ENCODE measurements around the gene REXO4. TPM values are rescaled to one million over a fixed set of nuclear protein-coding genes. Genes with fewer than 3 reads are reported as not detected.

Gene REXO4
- total and polyA plus RNA-seq, 2 experiments from 2014 or later, result 31.1 to 36.3 TPM

DNA sequence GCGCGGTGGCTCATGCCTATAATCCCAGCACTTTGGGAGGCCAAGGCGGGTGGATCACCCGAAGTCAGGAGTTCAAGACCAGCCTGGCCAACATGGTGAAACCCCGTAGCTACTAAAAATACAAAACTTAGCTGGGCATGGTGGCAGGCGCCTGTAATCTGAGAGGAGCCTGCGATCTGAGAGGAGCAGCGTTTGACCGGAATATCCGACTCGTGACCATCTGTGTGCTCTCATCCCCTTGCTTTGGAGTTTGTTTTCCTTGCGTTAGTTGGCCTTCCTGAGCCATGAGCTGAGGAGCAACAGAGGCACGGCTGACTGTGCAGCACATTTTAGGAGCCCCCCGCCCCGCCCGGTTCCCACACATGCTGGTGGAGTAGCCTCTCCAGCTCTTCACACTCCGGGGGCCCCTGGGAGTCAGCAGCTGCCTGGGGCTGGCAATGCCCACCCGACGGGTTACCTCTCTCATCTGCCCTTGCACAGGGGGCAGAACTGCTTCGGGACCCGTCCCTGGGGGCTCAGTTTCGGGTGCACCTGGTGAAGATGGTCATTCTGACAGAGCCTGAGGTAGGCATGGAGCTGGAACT, 7.3 kb upstream of the REXO4 start:
- H3K4me2 ChIP-seq, result no peak overlapping the region
- H3K36me3 ChIP-seq (ENCODE audit: insufficient read depth), result no peaks in the 10 kb centered on the region
- no peak for ATAC-seq
- H3K4me1 Mint-ChIP-seq, result peaks cover 22% of the 10 kb centered on the region
- no peak overlapping the region for H3K27ac ChIP-seq (ENCODE audit: low read depth)
- H4K20me1 ChIP-seq (replicated peaks; ENCODE audit: insufficient read depth), result no peaks in the 10 kb centered on the region
- peaks cover 12% of the 10 kb centered on the region for H3F3A ChIP-seq (replicated peaks; ENCODE audit: low read depth)
- peaks cover 10% of the 10 kb centered on the region for H3K36me3 Mint-ChIP-seq (ENCODE audit: low read depth)
- H3K27me3 Mint-ChIP-seq (ENCODE audit: insufficient read depth, low read depth, poor library complexity), result peaks cover 20% of the 10 kb centered on the region
- H3K4me1 ChIP-seq (ENCODE audit: insufficient read depth), result peaks cover 4% of the 10 kb centered on the region; the same call in 1 of the 2 replicates
- peaks cover 2% of the 10 kb centered on the region for H3K27me3 ChIP-seq (ENCODE audit: insufficient read depth)
- no peak for DNase-seq (ENCODE audit: low spot score)
- TF ChIP-seq ZNF331 (CRISPR knock-in tag; IDR thresholded peaks at IDR 0.05; ENCODE audit: low read depth), result no peak
- H3K79me2 ChIP-seq (replicated peaks; ENCODE audit: insufficient read depth), result no peaks in the 10 kb centered on the region
- H3K4me3 Mint-ChIP-seq, result no peak overlapping the region
- peaks cover 12% of the 10 kb centered on the region; the same call in 2 of the 3 replicates for H3K9me3 Mint-ChIP-seq
- no peak overlapping the region for H3K27ac Mint-ChIP-seq
- no peak overlapping the region for H3K4me3 ChIP-seq
- no peaks in the 10 kb centered on the region for H3K9me2 ChIP-seq (ENCODE audit: insufficient read depth)
- H2AFZ ChIP-seq, result no peak overlapping the region

DNA sequence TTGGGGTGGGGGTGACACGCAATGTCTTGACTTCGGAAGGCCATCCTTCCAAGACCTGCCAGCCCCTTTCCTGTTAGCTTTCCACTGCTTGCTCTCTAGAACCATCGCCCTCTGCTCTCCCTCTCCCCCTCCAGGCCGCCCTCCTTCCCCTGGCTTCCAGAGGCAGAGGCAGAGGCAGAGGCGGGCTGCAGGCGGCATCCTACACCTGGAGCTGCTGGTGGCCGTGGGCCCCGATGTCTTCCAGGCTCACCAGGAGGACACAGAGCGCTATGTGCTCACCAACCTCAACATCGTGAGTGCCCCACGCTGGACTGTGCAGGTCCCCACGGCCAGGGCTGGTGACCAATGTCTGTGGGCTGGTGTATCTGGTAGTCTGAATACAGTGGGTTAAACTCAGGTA, 6.4 kb upstream of the REXO4 start:
- Mint-ChIP-seq H3K9me3 (peaks cover 12% of the 10 kb centered on the region; the same call in 2 of the 3 replicates), H3K4me3 (no peak overlapping the region), H3K27ac (no peak overlapping the region), H3K27me3 (ENCODE audit: insufficient read depth, low read depth, poor library complexity) (peaks cover 17% of the 10 kb centered on the region), H3K4me1 (peaks cover 25% of the 10 kb centered on the region), H3K36me3 (ENCODE audit: low read depth) (peaks cover 13% of the 10 kb centered on the region)
- no peaks in the 10 kb centered on the region for H3K36me3 ChIP-seq (ENCODE audit: insufficient read depth)
- H3K4me1 ChIP-seq (ENCODE audit: insufficient read depth), result peaks cover 7% of the 10 kb centered on the region
- no peak overlapping the region for H3K4me3 ChIP-seq
- no peak overlapping the region for H3K4me2 ChIP-seq
- DNase-seq (ENCODE audit: low spot score), result no peak
- no peak overlapping the region for H2AFZ ChIP-seq
- H3K27ac ChIP-seq (ENCODE audit: low read depth), result no peak overlapping the region
- H3K27me3 ChIP-seq (ENCODE audit: insufficient read depth), result no peaks in the 10 kb centered on the region
- no peaks in the 10 kb centered on the region for H4K20me1 ChIP-seq (replicated peaks; ENCODE audit: insufficient read depth)
- no peaks in the 10 kb centered on the region for H3K79me2 ChIP-seq (replicated peaks; ENCODE audit: insufficient read depth)
- peaks cover 12% of the 10 kb centered on the region; the same call in 1 of the 2 replicates for H3F3A ChIP-seq (replicated peaks; ENCODE audit: low read depth)
- H3K9me2 ChIP-seq (ENCODE audit: insufficient read depth), result no peaks in the 10 kb centered on the region
- no peak for ATAC-seq
- TF ChIP-seq, protein P1, sequence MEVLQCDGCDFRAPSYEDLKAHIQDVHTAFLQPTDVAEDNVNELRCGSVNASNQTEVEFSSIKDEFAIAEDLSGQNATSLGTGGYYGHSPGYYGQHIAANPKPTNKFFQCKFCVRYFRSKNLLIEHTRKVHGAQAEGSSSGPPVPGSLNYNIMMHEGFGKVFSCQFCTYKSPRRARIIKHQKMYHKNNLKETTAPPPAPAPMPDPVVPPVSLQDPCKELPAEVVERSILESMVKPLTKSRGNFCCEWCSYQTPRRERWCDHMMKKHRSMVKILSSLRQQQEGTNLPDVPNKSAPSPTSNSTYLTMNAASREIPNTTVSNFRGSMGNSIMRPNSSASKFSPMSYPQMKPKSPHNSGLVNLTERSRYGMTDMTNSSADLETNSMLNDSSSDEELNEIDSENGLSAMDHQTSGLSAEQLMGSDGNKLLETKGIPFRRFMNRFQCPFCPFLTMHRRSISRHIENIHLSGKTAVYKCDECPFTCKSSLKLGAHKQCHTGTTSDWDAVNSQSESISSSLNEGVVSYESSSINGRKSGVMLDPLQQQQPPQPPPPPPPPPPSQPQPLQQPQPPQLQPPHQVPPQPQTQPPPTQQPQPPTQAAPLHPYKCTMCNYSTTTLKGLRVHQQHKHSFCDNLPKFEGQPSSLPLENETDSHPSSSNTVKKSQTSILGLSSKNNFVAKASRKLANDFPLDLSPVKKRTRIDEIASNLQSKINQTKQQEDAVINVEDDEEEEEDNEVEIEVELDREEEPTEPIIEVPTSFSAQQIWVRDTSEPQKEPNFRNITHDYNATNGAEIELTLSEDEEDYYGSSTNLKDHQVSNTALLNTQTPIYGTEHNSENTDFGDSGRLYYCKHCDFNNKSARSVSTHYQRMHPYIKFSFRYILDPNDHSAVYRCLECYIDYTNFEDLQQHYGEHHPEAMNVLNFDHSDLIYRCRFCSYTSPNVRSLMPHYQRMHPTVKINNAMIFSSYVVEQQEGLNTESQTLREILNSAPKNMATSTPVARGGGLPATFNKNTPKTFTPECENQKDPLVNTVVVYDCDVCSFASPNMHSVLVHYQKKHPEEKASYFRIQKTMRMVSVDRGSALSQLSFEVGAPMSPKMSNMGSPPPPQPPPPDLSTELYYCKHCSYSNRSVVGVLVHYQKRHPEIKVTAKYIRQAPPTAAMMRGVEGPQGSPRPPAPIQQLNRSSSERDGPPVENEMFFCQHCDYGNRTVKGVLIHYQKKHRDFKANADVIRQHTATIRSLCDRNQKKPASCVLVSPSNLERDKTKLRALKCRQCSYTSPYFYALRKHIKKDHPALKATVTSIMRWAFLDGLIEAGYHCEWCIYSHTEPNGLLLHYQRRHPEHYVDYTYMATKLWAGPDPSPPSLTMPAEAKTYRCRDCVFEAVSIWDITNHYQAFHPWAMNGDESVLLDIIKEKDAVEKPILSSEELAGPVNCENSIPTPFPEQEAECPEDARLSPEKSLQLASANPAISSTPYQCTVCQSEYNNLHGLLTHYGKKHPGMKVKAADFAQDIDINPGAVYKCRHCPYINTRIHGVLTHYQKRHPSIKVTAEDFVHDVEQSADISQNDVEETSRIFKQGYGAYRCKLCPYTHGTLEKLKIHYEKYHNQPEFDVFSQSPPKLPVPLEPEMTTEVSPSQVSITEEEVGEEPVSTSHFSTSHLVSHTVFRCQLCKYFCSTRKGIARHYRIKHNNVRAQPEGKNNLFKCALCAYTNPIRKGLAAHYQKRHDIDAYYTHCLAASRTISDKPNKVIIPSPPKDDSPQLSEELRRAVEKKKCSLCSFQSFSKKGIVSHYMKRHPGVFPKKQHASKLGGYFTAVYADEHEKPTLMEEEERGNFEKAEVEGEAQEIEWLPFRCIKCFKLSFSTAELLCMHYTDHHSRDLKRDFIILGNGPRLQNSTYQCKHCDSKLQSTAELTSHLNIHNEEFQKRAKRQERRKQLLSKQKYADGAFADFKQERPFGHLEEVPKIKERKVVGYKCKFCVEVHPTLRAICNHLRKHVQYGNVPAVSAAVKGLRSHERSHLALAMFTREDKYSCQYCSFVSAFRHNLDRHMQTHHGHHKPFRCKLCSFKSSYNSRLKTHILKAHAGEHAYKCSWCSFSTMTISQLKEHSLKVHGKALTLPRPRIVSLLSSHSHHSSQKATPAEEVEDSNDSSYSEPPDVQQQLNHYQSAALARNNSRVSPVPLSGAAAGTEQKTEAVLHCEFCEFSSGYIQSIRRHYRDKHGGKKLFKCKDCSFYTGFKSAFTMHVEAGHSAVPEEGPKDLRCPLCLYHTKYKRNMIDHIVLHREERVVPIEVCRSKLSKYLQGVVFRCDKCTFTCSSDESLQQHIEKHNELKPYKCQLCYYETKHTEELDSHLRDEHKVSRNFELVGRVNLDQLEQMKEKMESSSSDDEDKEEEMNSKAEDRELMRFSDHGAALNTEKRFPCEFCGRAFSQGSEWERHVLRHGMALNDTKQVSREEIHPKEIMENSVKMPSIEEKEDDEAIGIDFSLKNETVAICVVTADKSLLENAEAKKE (CRISPR knock-in tag; IDR thresholded peaks at IDR 0.05), result no peak
- no peak for TF ChIP-seq CREB1 (CRISPR knock-in tag; IDR thresholded peaks at IDR 0.05; ENCODE audit: low read depth)
- no peak for TF ChIP-seq STAT1 (IDR thresholded peaks at IDR 0.05; ENCODE audit: unreplicated experiment)
- TF ChIP-seq CTCF (conservative IDR thresholded peaks at IDR 0.05; ENCODE audit: low read depth in 2 of 2), result no peak
- no peak for TF ChIP-seq REST (IDR thresholded peaks at IDR 0.05; ENCODE audit: unreplicated experiment)
- TF ChIP-seq ZNF114 (CRISPR knock-in tag; IDR thresholded peaks at IDR 0.05), result no peak
- no peak for TF ChIP-seq EZH2phosphoT487 (IDR thresholded peaks at IDR 0.05; ENCODE audit: unreplicated experiment)
- TF ChIP-seq POLR2AphosphoS5 (IDR thresholded peaks at IDR 0.05; ENCODE audit: low read depth), result no peak

Data from GM23338 (cell line).